MCF 10A (cell line): ENCODE measurements around the gene FBXL4. TPM values are rescaled to one million over a fixed set of nuclear protein-coding genes. Genes with fewer than 3 reads are reported as not detected.

ENCODE experiments used
- BruUV-seq: library from RNA; stranded (reverse); fragments of 400-500 nt; replicated peaks from 2 replicates; lab custom pipeline; 2021; lab: Mats Ljungman, UMichigan
- CTCF ChIA-PET: fragments of 300-600 bp; sonication (Branson Sonifier 250); formaldehyde crosslinking; extraction: SDS; loops from one replicate; lab custom pipeline; 2021; ENCODE audit warnings: antibody characterized with exemption, inconsistent platforms; lab: Yijun Ruan, JAX
- POLR2A ChIA-PET: fragments of 300-600, 350-650 bp; sonication (Branson Sonifier 250); formaldehyde crosslinking; extraction: SDS; loops from one replicate; lab custom pipeline; 2020; ENCODE audit warnings: antibody characterized with exemption, inconsistent platforms; lab: Yijun Ruan, JAX
- DNase-seq: peaks from one replicate; pipeline ENCODE4 v3.0.0-alpha.2; 2018; ENCODE audit not compliant: unreplicated experiment
- H3K27ac Mint-ChIP-seq: one replicate; pipeline ENCODE4 v1.8.0; 2022; ENCODE audit warnings: mild to moderate bottlenecking, low read depth, mixed read lengths; ENCODE audit not compliant: unreplicated experiment
- H3K27me3 Mint-ChIP-seq: one replicate; pipeline ENCODE4 v1.8.0; 2022; ENCODE audit warnings: mixed read lengths; ENCODE audit not compliant: insufficient read depth, unreplicated experiment
- H3K36me3 Mint-ChIP-seq: one replicate; pipeline ENCODE4 v1.8.0; 2022; ENCODE audit warnings: mild to moderate bottlenecking, moderate library complexity, mixed read lengths; ENCODE audit not compliant: insufficient read depth, unreplicated experiment
- H3K4me1 Mint-ChIP-seq: one replicate; pipeline ENCODE4 v1.8.0; 2022; ENCODE audit warnings: mixed read lengths; ENCODE audit not compliant: insufficient read depth, unreplicated experiment
- H3K4me3 Mint-ChIP-seq: one replicate; pipeline ENCODE4 v1.8.0; 2022; ENCODE audit warnings: mild to moderate bottlenecking, moderate library complexity, mixed read lengths; ENCODE audit not compliant: unreplicated experiment
- H3K9me3 Mint-ChIP-seq: one replicate; pipeline ENCODE4 v1.8.0; 2022; ENCODE audit warnings: mixed read lengths; ENCODE audit not compliant: unreplicated experiment
- intact Hi-C: fragments of 100-400 bp; cut with micrococcal nuclease; formaldehyde crosslinking; loops from 2 replicates; pipeline ENCODE4 v1.14.1; 2022
- total RNA-seq: library from RNA; stranded (reverse); gene quantifications from 2 replicates; pipeline ENCODE4 v1.2.3, GENCODE V29; 2022
- TF ChIP-seq, protein P1 (sequence below): fragments of 200-600 bp; IDR thresholded peaks from one replicate; pipeline ENCODE4 v1.8.0; 2022; ENCODE audit warnings: antibody characterized with exemption, mild to moderate bottlenecking; ENCODE audit not compliant: unreplicated experiment

FBXL4 gene
- total RNA-seq, 1 experiment from 2014 or later = 15.7 TPM

DNA sequence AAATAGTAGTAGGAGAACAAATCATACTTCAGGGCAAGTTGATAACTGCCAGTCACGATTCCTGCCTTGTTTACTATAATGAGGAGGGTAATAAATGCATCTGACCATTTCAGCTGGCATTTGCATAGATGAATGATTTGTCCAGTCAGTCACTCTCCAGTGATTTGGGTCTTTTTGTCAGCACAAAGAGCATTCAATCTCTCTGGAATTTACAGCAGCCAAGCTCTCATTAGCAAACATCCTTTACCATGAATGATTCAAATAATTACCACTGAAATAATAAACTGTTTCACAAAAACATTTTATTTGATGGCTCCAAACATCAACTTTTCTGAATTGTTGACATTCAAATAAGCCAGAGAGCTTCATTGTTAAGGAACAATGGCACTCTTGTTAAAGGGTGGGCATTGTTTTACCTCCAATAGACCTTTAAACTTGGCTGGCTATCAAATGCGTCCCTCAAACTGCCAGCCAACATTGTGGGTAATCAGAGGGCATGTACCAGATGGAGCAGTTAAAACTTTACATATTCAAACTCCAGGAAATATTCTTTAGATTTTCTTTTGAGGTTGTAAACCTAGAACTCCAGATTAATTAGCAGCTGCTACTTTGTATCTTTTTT is 30.0 kb upstream of the FBXL4 start:
- H3K9me3 Mint-ChIP-seq = no peaks in the 10 kb centered on the region
- intact Hi-C loops = no loop called here
- CTCF ChIA-PET = no interaction called here

GRCh38 chr6:98976674-98977385 is 29.1 kb upstream of the FBXL4 start:
- no TSS peak for BruUV-seq

More for the DNA sequence above, 30.0 kb upstream of the FBXL4 start:
- Mint-ChIP-seq H3K4me1 (no peaks in the 10 kb centered on the region), H3K4me3 (no peak overlapping the region), H3K27me3 (peaks cover 19% of the 10 kb centered on the region), H3K36me3 (no peaks in the 10 kb centered on the region), H3K27ac (no peak overlapping the region)
- no peak for DNase-seq
- BruUV-seq = no TSS peak
- POLR2A ChIA-PET = interaction anchor here (1.1 kb wide), 1 partner anchor 23 kb away, joined by 3 read pairs; no protein-coding TSS in a partner anchor
- TF ChIP-seq, protein P1, sequence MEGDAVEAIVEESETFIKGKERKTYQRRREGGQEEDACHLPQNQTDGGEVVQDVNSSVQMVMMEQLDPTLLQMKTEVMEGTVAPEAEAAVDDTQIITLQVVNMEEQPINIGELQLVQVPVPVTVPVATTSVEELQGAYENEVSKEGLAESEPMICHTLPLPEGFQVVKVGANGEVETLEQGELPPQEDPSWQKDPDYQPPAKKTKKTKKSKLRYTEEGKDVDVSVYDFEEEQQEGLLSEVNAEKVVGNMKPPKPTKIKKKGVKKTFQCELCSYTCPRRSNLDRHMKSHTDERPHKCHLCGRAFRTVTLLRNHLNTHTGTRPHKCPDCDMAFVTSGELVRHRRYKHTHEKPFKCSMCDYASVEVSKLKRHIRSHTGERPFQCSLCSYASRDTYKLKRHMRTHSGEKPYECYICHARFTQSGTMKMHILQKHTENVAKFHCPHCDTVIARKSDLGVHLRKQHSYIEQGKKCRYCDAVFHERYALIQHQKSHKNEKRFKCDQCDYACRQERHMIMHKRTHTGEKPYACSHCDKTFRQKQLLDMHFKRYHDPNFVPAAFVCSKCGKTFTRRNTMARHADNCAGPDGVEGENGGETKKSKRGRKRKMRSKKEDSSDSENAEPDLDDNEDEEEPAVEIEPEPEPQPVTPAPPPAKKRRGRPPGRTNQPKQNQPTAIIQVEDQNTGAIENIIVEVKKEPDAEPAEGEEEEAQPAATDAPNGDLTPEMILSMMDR = no peak

GRCh38 chr6:98975421-98975820 is 27.7 kb upstream of the FBXL4 start:
- intact Hi-C loops = no loop called here

More at GRCh38 chr6:98976674-98977385, 29.1 kb upstream of the FBXL4 start:
- TF ChIP-seq, protein P1 = no peak
- Mint-ChIP-seq H3K27me3 (peaks cover 15% of the 10 kb centered on the region), H3K4me3 (no peak overlapping the region), H3K9me3 (no peaks in the 10 kb centered on the region), H3K36me3 (no peaks in the 10 kb centered on the region), H3K27ac (no peak overlapping the region), H3K4me1 (no peaks in the 10 kb centered on the region)
- ChIA-PET CTCF (no interaction called here), POLR2A (no interaction called here)
- no peak for DNase-seq
- intact Hi-C loops = no loop called here

GRCh38 chr6:98974309-98974708 is 26.6 kb upstream of the FBXL4 start:
- no peak overlapping the region for H3K4me3 Mint-ChIP-seq
- ChIA-PET POLR2A (no interaction called here), CTCF (no interaction called here)
- peaks cover 7% of the 10 kb centered on the region for H3K36me3 Mint-ChIP-seq
- intact Hi-C loops = no loop called here
- H3K9me3 Mint-ChIP-seq = no peaks in the 10 kb centered on the region
- TF ChIP-seq, protein P1 = no peak
- peaks cover 28% of the 10 kb centered on the region for H3K27me3 Mint-ChIP-seq
- DNase-seq = no peak
- no peak overlapping the region for H3K27ac Mint-ChIP-seq
- H3K4me1 Mint-ChIP-seq = no peaks in the 10 kb centered on the region
- BruUV-seq = no TSS peak

More at GRCh38 chr6:98975421-98975820, 27.7 kb upstream of the FBXL4 start:
- no peaks in the 10 kb centered on the region for H3K4me1 Mint-ChIP-seq
- CTCF ChIA-PET = interaction anchor here (0.6 kb wide), 1 partner anchor 14 kb away, joined by 4 read pairs; no protein-coding TSS in a partner anchor
- peaks cover 28% of the 10 kb centered on the region for H3K27me3 Mint-ChIP-seq
- no peaks in the 10 kb centered on the region for H3K9me3 Mint-ChIP-seq
- no TSS peak for BruUV-seq
- H3K4me3 Mint-ChIP-seq = no peak overlapping the region
- TF ChIP-seq, protein P1 = no peak
- DNase-seq = no peak
- POLR2A ChIA-PET = no interaction called here
- H3K36me3 Mint-ChIP-seq = peaks cover 7% of the 10 kb centered on the region
- no peak overlapping the region for H3K27ac Mint-ChIP-seq
